ENCODE measurements around the gene ARHGAP1.
"Not testable (repeated sequence)": the region's sequence is repeated elsewhere in the genome, so short reads cannot be mapped to it uniquely, and the experiment has no call there.

Gene ARHGAP1

DNA sequence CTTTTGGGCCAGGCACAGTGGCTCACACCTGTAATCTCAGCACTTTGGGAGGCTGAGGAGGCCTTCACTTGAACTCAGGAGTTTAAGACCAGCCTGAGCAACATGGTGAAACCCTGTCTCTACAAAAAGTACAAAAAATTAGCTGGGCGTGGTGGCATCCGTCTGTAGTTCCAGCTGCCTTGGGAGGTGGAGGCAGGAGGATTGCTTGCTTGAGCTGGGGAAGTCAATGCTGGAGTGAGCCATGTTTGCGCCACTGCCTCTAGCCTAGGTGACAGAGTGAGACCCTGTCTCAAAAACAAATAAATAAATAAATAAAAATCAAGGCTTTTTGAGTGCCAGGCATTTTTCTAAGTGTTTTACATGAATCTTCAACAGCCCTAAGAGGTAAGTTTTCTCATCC, 29.9 kb downstream of the ARHGAP1 start:
- DNase-seq: not testable (repeated sequence)

DNA sequence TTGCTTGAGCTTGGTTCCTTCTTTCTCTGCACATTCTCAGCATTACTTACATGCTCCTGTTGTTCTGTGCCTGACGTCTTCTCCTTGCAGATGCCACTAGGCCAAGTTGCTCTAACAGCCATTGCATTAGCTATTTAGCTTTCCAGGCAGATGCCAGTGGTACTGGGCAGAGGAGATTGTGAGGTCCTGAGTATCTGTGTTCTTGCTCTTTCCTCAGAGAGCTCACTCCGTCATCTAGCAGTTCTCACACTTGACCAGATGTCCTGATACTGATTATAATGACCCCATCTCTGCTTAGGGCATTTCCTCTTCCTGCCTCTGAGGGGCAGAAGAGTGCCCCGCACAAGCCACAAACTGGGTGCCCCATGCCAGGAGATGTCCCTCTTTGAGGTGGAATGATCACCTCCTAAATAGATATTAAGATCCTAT, 30.7 kb downstream of the ARHGAP1 start:
- DNase-seq: peak; percentile 23

DNA sequence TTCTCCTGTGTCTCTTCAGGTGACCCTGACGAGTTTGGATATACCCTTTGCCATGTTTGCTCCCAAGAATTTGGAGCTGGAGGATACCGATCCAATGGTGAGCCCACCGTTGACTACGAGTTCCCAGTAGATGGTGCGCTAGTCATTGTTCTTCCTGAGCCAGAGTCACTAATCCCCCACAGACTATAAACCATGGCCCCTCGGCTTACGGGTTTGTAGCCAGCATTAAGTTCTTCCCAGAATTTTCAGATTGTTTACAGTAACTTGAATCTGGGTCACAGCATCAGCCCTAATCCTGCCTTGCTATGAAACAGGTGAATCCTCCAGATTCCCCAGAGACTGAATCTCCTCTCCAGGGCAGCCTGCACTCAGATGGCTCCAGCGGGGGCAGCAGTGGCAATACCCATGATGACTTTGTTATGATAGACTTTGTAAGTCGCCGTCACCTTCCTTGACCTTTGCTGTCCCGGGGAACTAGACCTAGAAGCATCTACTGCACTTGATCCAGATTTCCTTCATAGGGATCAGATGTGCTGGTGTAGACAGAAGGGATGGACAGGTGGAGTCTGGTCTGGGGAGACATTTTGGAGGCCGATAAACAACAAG, 31.8 kb downstream of the ARHGAP1 start:
- no peak for DNase-seq

DNA sequence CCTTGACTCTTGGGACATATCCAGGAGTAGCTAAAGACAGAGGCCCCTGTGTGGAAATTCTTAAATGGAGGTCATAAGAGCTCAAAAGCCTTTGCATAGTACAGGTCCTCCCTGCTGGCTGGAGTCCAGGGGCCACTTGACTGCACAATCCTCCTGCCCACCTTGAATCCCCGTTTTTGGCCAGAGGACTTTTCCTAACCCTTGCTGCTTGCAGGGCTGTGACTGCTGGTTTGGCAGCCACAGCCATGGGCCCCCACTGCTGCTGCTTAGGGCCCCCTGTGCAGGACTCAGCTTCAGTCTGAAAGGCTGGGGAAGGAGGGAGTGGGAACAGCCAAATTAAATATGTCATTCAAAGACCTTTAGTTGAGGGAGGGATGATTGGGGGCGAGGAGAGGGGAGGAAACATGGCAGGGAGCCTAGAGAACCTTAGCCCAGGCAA, 33.4 kb downstream of the ARHGAP1 start:
- no peak for DNase-seq

DNA sequence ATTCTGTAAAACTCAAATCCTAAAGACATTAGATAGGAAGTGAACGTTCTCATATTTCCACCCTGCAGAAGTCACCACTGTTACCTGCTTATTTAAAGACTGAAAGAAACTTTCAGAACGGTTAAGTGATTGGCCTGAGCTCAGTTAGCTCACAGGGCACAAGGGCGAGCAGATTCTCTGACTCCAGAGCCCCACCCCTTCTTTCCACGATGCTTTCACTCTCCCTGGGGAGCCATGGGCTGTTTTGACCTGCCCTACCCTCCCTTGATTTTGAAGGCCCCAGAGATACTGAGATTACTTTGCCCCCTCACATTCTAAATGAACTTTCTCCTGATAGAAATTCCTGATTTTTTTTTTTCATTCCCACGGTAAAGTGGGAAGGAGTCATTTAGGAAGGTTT, 33.9 kb downstream of the ARHGAP1 start:
- no peak for DNase-seq

DNA sequence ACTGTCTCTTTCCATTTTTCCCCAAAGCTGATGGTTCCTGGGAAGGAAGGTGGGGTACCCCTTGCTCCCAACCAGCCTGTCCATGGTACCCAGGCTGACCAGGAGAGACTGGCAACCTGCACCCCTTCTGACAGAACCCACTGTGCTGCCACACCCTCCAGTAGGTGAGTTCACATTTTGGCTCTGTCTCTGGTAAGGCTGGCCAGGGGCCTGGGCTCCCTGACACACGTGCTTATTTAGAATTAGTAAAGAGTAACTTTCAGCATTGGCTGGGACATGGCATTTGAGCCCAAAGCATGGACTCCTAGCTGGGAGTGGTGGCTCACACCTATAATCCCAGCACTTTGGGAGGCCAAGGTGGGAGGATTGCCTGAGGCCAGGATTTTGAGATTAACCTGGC, 35.1 kb downstream of the ARHGAP1 start:
- DNase-seq: no peak

DNA sequence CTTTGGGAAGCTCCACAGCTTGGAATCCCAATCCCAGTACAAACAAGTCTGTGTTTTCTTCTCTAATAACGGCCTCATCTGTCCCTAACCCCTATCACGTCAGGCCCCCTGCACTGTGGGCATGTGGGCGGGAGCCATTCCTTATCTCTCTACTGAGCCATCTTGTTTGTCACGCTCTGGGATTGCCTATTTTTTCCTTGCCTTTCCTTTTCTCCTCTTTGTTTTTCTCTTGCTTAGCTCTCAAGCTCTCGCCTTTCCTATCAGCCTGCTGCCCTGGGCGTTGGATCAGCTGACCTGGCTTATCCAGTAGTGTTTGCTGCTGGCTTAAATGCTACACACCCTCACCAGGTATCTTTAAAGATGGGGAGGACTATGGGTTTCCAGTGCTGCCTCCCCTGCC, 35.8 kb downstream of the ARHGAP1 start:
- no peak for DNase-seq

DNA sequence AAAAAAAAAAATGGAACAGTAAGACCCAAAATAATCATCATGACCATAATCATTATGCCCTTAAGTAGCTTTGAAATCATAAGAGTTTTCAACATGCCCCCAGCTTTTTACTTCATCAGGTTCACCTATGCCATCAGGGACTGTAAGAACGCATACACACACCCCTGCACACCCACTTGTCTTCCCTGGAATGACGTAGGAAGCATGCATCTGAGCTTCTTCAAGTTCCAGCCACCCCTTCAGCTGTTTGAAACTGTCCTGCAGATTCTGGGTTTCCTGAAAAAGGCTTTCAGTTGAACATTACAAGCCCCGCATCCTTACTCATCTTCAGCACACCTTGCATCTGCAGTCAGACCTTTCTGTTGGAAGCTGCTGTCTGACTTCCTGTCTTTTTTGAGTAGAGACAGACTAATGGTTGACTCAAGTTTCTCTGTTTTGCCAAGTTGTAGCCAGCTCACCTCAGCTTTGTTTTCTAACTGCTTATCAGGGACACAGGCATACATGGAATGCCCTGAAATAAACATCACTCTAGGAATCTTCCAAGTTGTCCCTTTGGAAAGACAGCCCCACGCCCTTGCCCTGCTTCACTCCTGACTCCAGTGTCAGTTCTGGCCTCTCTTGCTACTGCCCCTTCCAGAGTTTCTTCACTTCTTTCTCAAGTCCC, 37.0 kb downstream of the ARHGAP1 start:
- no peak for DNase-seq

DNA sequence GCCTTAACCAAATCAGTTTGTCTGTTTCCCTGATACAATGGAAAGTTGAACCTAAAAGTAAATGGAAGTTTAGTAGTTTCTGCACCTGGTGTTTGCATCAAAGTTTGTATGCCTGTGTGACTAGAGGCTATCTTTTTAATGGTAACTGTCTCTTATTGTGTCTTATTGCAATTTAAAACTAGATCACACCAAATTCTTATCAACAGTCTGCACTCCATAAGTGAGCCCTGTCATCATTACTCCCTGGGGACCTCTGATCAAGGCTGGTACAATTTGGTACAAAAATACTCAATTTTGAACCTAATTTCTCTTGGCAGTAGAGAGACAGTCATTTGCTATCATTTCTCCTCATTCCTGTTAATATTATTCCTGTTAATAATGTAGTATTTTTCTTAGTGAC, 38.1 kb downstream of the ARHGAP1 start:
- DNase-seq: no peak

DNA sequence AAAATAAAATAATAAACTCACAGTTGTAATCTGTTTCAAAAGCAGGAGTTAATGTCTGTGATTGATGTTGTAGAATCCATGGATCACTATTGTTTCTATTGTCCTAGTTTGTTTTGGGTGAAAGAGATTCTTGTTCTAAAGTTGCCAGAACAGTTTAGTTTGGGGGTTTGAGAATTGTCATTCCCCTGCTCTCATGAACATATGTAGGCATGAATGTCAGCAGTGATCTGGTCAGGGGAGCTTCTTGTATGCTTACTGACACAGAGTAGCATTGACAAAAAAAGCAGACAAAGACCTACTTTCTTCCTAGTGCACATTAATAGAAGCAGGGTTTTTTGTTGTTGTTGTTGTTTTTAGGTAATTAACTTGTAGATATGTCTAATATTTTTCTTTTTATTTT, 38.6 kb downstream of the ARHGAP1 start:
- no peak for DNase-seq

DNA sequence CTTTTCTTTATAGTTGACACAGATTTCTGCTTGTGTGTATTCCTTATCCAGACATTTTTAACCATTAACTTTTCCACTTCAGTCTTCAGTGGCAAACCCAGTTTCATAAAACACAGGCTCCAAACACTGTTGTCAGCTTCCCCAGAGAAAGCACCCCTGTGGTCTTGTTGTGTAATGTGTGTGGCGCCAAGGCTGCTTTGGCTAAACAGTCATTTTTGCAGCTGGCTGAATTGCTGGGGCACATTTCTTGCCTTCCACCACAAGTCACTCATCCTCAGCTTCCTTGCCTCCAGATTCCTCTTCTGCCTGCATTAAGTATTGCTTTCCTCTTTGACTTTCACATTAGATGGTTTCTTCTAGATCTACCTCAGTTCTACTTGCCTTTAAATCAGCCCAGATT, 40.5 kb downstream of the ARHGAP1 start:
- DNase-seq: no peak

DNA sequence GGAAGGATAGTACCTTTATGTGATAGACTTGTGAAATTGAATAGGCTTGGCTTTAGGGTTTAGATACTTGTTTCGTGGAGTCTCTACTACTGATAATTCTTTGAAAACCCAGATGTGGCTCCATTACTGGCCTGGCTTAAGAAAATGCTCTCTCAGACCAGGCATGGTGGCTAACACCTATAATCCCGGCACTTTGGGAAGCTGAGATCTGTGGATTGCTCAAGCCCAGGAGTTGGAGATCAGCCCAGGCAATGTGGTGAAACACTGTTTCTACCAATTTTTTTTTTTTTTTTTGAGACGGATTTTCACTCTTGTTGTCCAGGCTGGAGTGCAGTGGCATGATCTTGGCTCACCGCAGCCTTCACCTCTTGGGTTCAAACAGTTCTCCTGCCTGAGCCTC, 42.2 kb downstream of the ARHGAP1 start:
- no peak for DNase-seq

DNA sequence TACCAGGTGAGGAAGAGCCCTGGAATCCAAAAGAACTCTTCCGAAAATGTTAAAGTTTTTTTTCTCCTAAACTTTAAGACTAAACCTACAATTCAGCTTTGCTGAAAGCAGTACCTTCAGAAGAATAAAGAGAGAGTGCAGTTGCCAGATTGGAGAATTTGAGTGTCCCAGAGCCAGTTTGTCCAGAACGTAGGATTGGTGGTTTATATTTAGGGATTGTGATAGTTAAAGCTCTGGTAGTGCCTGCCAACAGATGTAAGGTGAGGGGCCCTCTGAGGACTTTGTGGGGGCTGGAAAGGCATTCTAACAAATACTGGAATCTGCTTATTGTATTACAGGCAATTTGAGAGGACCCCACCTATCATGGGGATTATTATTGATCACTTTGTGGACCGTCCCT, 43.2 kb downstream of the ARHGAP1 start:
- no peak for DNase-seq

DNA sequence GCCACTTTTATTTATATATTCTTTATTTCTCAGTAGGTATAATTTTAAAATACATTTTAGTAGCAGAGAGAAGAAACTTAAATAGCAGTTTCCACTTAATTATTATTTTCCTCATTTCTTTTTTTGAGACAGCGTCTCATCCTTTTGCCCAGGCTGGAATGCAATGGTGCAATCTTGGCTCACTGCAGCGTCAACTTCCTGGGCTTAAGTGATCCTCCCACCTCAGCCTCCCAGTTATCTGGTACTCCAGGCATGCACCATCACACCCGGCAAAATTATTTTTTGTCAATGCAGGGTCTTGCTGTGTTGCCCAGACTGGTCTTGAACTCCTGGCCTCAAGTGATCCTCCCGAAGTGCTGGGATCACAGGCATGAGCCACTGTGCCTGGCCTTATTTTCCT, 44.8 kb downstream of the ARHGAP1 start:
- DNase-seq: no peak

DNA sequence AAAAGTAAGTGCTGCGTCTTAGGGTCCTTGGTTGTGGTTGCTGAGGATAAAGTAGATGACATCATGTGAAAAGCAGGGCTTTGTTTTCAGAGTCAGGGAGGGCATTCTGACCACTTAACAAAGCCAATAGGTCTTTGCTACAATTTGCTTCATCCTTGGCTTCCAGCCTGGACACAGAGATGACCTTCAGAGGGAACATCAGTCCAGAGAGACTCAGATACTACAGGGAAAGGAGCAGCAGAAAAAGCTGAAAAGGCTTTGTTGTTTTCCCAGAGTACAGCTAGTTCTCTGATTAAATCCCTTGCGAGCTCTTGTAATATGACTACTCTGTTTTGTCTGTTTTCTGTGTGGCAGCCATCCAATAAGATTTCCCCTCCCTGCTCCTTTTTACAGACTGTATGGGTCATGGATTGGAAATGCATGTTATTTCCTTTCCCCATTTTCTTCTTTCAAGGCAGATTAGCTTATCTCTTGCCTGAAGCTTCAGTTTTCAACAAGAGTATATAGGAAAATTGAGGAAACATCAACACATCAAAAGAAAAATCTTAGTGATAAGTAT, 51.2 kb downstream of the ARHGAP1 start:
- DNase-seq: no peak

DNA sequence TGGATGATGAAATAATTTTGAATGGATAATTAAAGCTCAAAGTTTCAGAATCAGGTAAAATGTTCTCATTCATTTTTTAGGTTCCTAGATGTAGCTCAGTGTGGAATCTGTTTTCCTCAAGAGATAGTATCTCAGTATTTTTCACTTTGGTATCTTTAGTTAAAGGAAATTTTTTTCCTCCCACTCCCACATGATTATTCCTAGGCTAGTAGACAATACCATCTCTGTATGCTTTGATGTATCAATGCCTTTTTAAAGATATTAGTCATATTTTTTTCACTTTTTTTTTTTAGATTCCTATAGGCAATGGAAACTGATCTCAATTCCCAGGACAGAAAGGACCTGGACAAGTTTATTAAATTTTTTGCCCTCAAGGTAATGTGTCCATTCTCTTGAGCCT, 56.4 kb downstream of the ARHGAP1 start:
- DNase-seq: no peak

DNA sequence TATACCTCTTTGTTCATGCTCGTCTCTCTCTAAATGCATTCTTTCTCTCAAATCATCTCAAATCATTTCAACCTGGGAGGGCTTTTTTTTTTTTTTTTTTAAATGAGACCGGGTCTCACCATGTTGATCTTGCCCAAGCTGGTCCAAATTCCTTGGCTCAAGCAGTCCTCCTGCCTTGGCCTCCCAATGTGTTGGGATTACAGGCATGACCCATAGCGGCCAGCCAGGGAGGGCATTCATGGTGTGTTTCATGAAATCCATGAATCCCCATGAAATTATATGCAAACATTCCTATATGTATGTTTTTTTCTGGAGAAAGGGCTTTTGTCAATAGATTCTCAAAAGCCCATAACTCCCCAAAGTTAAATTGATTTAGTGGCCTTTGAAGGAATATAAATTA, 56.9 kb downstream of the ARHGAP1 start:
- no peak for DNase-seq

DNA sequence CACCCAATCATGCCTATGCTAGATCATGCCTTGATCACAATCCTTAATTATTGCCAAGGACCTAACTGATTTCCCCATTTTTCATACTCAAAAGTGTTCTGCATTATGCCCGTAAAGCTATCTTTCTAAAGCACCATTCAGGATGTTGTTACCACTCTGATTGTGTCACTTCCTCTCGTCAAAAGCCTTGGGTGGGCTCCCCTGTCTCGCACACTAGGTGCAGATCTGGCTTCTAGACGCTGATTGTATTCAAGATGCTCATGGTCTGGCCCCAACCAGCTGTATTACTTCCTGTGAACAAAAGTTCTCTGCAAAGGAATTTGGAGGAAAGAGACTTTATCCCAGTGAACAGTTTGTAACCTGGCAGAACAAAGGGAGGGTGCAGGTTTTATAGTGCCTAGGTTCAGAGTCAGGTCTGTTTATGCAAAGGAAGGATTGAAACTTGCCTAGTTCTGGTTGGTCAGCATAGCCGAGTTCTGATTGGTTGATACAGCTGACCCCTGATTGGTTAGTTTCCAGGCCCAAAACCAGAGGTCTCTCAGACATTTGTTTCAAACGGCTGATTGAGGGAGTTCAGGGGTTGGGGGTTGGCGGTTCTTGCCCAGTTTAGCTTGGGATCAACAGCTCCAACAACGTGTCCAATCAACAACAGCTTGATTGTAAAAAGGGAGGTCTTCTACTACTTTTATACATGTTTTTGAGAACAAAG, 57.6 kb downstream of the ARHGAP1 start:
- no peak for DNase-seq

DNA sequence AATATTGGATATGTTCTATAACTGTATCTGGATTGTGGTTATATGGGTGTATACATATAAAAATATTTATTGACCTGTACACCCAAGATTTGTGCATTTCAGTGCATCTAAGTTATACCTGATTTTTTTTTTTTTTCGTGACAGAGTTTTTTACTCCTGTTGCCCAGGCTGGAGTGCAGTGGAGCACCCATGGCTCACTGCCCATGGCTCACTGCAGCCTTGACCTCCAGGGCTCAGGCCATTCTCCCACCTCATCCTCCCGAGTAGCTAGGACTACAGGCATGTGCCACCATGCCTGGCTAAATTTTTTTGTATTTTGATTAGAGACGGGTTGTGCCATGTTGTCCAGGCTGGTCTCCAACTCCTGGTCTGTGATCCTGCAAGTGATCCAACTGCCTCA, 58.8 kb downstream of the ARHGAP1 start:
- no peak for DNase-seq

DNA sequence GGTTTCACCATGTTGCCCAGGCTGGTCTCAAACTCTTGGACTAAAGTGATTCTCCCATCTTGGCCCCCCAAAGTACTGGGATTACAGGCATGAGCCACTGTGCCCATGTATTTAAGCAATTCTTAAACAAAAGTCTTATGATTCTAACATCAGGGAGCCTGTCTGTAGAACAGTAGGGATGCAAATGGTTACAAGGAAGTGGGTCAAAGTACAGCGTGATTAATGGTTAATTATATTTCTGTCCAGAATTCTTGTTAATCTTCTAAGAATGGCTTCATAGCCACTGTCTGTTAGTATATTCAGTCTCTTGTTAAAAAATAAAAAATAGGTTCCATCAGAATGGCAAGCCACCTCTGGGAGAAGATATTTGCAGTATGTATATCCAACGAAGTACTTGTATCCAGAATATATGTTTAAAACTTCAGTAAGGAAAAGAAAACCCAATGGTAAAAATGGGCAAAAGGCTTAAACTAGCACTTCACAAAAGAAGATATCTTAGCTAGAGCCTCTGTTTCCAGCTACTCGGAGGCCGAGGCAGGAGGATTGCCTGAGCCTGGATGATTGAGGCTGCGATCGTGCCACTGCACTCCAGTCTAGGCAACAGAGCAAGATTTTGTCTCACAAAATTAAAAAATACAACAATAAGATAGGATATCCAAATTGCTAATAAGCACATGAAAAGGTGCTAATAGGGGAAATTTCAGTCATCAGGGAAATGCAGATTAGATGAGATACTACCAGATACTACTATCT, 60.2 kb downstream of the ARHGAP1 start:
- no peak for DNase-seq

DNA sequence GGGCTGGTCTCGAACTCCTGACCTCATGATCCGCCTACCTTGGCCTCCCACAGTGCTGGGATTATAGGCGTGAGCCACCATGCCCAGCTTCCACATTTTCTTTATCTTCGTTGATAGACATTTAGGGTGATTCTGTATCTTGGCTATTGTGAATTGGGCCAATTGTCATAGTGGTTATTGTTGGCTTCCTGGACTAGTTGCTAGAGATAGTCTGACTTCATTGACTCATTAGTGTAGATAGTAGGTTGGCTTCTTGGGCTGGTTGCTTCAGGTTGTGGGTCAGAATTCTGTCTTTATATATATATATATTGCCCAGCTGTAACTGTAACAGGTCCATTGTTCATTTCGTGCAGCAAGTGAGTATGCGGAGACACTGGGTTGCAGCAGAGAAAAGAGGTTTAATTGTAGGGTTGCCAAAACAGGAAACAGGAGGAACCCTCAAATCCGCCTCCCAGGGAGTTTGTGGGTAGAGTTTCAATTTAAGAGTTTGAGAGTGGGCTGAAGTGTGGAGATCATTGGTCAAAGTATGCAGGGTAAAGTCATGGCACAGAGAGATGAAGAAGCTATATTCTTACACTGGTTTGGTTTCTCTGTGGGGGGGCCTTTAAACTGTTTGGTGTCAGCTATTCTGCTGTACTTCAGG, 61.1 kb downstream of the ARHGAP1 start:
- DNase-seq: no peak

DNA sequence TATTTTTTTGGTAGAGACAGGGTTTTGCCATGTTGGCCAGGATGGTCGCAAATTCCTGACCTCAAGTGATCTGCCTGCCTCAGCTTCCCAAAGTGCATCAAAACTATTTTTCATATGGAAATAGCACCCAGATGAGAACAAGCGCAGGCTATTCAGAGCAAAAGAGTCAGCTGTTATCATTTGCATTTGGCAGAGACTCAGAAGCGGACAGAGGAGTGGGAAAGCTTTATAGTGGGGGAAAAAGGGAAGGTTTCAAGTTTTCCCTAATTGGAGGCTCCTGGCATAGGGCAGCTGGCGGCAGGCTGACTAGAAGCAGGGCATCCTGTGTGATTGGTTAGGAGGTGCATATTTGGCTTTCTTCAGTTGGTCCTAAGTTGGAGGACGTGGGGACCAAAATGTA, 62.9 kb downstream of the ARHGAP1 start:
- DNase-seq: no peak

Measured in activated CD4-positive, alpha-beta T cell treated with anti-CD3 and anti-CD28 coated beads, Interleukin-2, Interleukin-6, amounts not matched to agents 100 ng/mL and 50 ng/mL, durations not matched to agents 16 hours and 8 hours (primary cell).